WTC11 (cell line): ENCODE measurements around the gene CGRRF1. TPM values are rescaled to one million over a fixed set of nuclear protein-coding genes. Genes with fewer than 3 reads are reported as not detected.

ENCODE experiments used
- ATAC-seq: fragments of 200-7000 bp; cut with Tn5 transposase; 2 replicates; pipeline ENCODE4 v1.10.0; 2021; ENCODE audit warnings: mild to moderate bottlenecking, moderate library complexity
- CTCF ChIA-PET: fragments of 300-600 bp; sonication (Branson Sonifier 250); formaldehyde crosslinking; loops from one replicate; lab custom pipeline; 2021; ENCODE audit warnings: antibody characterized with exemption; lab: Charles Lee
- POLR2A ChIA-PET: fragments of 350-600 bp; sonication (Branson Sonifier 250); formaldehyde crosslinking; loops from one replicate; lab custom pipeline; 2021; ENCODE audit warnings: antibody characterized with exemption; lab: Charles Lee
- DNase-seq: peaks from one replicate; pipeline ENCODE4 v3.0.0; 2021; ENCODE audit warnings: low spot score
- H3K27ac Mint-ChIP-seq: 2 replicates; pipeline ENCODE4 v1.8.0; 2021; ENCODE audit warnings: mixed read lengths
- H3K27me3 Mint-ChIP-seq: 2 replicates; pipeline ENCODE4 v1.8.0; 2021; ENCODE audit warnings: low read depth, mild to moderate bottlenecking, moderate library complexity, mixed read lengths
- H3K36me3 Mint-ChIP-seq: 2 replicates; pipeline ENCODE4 v1.8.0; 2021; ENCODE audit warnings: mixed read lengths
- H3K4me1 Mint-ChIP-seq: 2 replicates; pipeline ENCODE4 v1.8.0; 2022; ENCODE audit warnings: mixed read lengths
- H3K4me3 Mint-ChIP-seq: 2 replicates; pipeline ENCODE4 v1.8.0; 2021; ENCODE audit warnings: mild to moderate bottlenecking, moderate library complexity, mixed read lengths
- H3K9me3 Mint-ChIP-seq: 2 replicates; pipeline ENCODE4 v1.8.0; 2021; ENCODE audit warnings: mixed read lengths
- ARID4B ChIP-seq: sonication (generic); formaldehyde crosslinking; IDR thresholded peaks from 2 replicates; pipeline ENCODE4 v1.8.0; 2023; ENCODE audit warnings: missing genetic modification reagents, mild to moderate bottlenecking, borderline replicate concordance
- CDX4 ChIP-seq: fragments of 250-450 bp; sonication (Bioruptor Pico); IDR thresholded peaks from 2 replicates; pipeline ENCODE4 v1.9.0; 2021; ENCODE audit warnings: moderate library complexity, mild to moderate bottlenecking, inconsistent platforms, borderline replicate concordance
- CTCF ChIP-seq: fragments of 200-600 bp; IDR thresholded peaks from 2 replicates; pipeline ENCODE4 v1.8.0; 2022; ENCODE audit warnings: antibody characterized with exemption
- E2F5 ChIP-seq: sonication (generic); formaldehyde crosslinking; IDR thresholded peaks from 2 replicates; pipeline ENCODE4 v1.8.1; 2022; ENCODE audit warnings: mild to moderate bottlenecking, moderate library complexity, missing genetic modification reagents
- ELF4 ChIP-seq: sonication (generic); formaldehyde crosslinking; IDR thresholded peaks from 2 replicates; pipeline ENCODE4 v1.8.1; 2022; ENCODE audit warnings: low read depth, mild to moderate bottlenecking, moderate library complexity, missing genetic modification reagents
- FOXP4 ChIP-seq: sonication (generic); formaldehyde crosslinking; IDR thresholded peaks from 2 replicates; pipeline ENCODE4 v1.8.0; 2022; ENCODE audit warnings: mild to moderate bottlenecking, missing genetic modification reagents
- SOX15 ChIP-seq: fragments of 250-450 bp; sonication (Bioruptor Pico); IDR thresholded peaks from 2 replicates; pipeline ENCODE4 v1.9.0; 2021; ENCODE audit warnings: mild to moderate bottlenecking
- ZNF121 ChIP-seq: sonication (generic); formaldehyde crosslinking; IDR thresholded peaks from 2 replicates; pipeline ENCODE4 v1.8.0; 2023; ENCODE audit warnings: missing genetic modification reagents
- ZNF219 ChIP-seq: sonication (generic); formaldehyde crosslinking; IDR thresholded peaks from 2 replicates; pipeline ENCODE4 v1.8.0; 2023; ENCODE audit warnings: missing genetic modification reagents, mild to moderate bottlenecking, borderline replicate concordance
- total RNA-seq: library from RNA; stranded (reverse); gene quantifications from 3 replicates; pipeline ENCODE4 v1.2.3, GENCODE V29; 2021
- TF ChIP-seq, protein P1 (sequence below): fragments of 250-450 bp; sonication (Bioruptor Pico); IDR thresholded peaks from 2 replicates; pipeline ENCODE4 v1.9.0; 2021; ENCODE audit warnings: mild to moderate bottlenecking
- TF ChIP-seq, protein P2 (sequence below): sonication (generic); formaldehyde crosslinking; IDR thresholded peaks from 2 replicates; pipeline ENCODE4 v1.8.0; 2023; ENCODE audit warnings: mild to moderate bottlenecking, missing genetic modification reagents

Gene CGRRF1
- total RNA-seq, 1 experiment from 2014 or later, result 15.1 TPM

- no peak for TF ChIP-seq ARID4B (CRISPR knock-in tag)
- no peak for TF ChIP-seq SOX15 (CRISPR knock-in tag)
- TF ChIP-seq, protein P1, sequence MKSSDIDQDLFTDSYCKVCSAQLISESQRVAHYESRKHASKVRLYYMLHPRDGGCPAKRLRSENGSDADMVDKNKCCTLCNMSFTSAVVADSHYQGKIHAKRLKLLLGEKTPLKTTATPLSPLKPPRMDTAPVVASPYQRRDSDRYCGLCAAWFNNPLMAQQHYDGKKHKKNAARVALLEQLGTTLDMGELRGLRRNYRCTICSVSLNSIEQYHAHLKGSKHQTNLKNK, result no peak
- no peak for TF ChIP-seq FOXP4 (CRISPR knock-in tag)
- no peak for TF ChIP-seq ZNF219 (CRISPR knock-in tag)
- TF ChIP-seq E2F5 (CRISPR knock-in tag), result no peak
These were observed 11.1 kb upstream of the CGRRF1 start (continued) for GRCh38 chr14:54498579-54498978.

GRCh38 chr14:54500744-54501143 lies 9.0 kb upstream of the CGRRF1 start:
- Mint-ChIP-seq H3K27me3 (peaks cover under 1% of the 10 kb centered on the region; the same call in 1 of the 2 replicates), H3K36me3 (no peaks in the 10 kb centered on the region), H3K4me1 (no peaks in the 10 kb centered on the region), H3K9me3 (peaks cover 4% of the 10 kb centered on the region), H3K27ac (no peak overlapping the region), H3K4me3 (no peak overlapping the region)
- TF ChIP-seq, protein P1, result no peak
- TF ChIP-seq CTCF, result no peak
- no peak for TF ChIP-seq ZNF121 (CRISPR knock-in tag)
- no peak for TF ChIP-seq CDX4 (CRISPR knock-in tag)
- TF ChIP-seq, protein P2, sequence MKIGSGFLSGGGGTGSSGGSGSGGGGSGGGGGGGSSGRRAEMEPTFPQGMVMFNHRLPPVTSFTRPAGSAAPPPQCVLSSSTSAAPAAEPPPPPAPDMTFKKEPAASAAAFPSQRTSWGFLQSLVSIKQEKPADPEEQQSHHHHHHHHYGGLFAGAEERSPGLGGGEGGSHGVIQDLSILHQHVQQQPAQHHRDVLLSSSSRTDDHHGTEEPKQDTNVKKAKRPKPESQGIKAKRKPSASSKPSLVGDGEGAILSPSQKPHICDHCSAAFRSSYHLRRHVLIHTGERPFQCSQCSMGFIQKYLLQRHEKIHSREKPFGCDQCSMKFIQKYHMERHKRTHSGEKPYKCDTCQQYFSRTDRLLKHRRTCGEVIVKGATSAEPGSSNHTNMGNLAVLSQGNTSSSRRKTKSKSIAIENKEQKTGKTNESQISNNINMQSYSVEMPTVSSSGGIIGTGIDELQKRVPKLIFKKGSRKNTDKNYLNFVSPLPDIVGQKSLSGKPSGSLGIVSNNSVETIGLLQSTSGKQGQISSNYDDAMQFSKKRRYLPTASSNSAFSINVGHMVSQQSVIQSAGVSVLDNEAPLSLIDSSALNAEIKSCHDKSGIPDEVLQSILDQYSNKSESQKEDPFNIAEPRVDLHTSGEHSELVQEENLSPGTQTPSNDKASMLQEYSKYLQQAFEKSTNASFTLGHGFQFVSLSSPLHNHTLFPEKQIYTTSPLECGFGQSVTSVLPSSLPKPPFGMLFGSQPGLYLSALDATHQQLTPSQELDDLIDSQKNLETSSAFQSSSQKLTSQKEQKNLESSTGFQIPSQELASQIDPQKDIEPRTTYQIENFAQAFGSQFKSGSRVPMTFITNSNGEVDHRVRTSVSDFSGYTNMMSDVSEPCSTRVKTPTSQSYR (CRISPR knock-in tag), result no peak
- TF ChIP-seq ELF4, result no peak
- CTCF ChIA-PET, result no interaction called here
- ATAC-seq (no peak), DNase-seq (no peak)
- POLR2A ChIA-PET, result no interaction called here
